Thyroid gland (tissue), 4 donors: ENCODE data around the gene OMP.

Experiments used
- POLR2A ChIP-seq, 2 donors: fragments of 450-650 bp; IDR thresholded peaks; one replicate each; pipeline ENCODE4 v1.6.1; 2017; ENCODE audit warnings: antibody characterized with exemption in 2 of 2, mild to moderate bottlenecking in 2 of 2, moderate library complexity in 1 of 2
- TF ChIP-seq, protein P1 (sequence below), 6 experiments: fragments of 200-600 bp in 3 of 6; fragments of 450-650 bp in 3 of 6; sonication (generic) in 3 of 6; IDR thresholded peaks; one replicate each; pipeline ENCODE4 v1.5.1; 2016 to 2019; ENCODE audit warnings: antibody characterized with exemption in 6 of 6, mild to moderate bottlenecking in 2 of 6, inconsistent platforms in 1 of 6, moderate library complexity in 1 of 6

DNA sequence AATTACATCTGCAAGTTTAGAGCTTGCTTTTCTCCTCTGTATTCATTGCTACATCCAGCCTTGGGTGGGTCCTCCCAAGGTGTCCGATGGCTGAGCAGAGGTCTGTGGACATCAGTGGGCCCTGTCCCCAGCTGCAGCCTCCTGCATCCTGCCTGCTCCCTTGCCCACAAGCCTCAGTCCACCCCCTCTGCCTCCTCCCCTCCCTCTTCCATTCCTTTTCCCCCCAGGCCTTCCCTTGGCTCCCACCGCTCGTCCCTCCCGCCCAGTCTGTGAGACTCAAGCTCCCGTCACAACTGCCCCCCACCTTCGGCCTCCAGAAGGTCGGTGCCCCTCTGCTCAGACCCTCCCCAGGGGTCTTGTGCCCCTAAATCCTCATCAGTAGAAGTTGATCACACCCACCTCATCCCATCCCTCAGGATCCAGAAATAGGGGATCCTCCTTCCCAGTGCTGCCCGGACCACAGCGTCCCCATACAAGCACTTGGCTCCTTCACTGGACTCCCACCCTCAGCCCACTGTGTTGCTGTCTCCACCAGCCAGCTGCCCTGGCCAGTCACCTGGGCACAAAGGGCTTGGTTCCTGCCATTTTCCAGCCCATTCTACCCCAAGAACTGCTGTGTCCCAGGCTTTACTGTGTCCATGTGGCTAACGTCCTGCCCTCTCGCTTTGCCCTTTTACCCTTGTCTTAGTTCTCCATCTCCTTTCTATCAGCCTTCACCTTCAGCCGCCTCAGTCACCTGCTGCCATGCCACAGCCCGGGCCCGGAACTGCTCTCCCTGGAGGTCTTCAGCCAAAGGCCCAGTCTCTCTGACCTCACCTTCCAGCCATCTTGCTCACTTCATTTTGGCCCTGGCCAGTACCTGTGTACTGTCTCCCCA is 2.2 kb upstream of the OMP start:
- TF ChIP-seq, protein P1, sequence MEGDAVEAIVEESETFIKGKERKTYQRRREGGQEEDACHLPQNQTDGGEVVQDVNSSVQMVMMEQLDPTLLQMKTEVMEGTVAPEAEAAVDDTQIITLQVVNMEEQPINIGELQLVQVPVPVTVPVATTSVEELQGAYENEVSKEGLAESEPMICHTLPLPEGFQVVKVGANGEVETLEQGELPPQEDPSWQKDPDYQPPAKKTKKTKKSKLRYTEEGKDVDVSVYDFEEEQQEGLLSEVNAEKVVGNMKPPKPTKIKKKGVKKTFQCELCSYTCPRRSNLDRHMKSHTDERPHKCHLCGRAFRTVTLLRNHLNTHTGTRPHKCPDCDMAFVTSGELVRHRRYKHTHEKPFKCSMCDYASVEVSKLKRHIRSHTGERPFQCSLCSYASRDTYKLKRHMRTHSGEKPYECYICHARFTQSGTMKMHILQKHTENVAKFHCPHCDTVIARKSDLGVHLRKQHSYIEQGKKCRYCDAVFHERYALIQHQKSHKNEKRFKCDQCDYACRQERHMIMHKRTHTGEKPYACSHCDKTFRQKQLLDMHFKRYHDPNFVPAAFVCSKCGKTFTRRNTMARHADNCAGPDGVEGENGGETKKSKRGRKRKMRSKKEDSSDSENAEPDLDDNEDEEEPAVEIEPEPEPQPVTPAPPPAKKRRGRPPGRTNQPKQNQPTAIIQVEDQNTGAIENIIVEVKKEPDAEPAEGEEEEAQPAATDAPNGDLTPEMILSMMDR (IDR thresholded peaks at IDR 0.05) = no peak
- no peak for TF ChIP-seq POLR2A (IDR thresholded peaks at IDR 0.05)
